ENCODE data around the gene HSFX4.

DNA sequence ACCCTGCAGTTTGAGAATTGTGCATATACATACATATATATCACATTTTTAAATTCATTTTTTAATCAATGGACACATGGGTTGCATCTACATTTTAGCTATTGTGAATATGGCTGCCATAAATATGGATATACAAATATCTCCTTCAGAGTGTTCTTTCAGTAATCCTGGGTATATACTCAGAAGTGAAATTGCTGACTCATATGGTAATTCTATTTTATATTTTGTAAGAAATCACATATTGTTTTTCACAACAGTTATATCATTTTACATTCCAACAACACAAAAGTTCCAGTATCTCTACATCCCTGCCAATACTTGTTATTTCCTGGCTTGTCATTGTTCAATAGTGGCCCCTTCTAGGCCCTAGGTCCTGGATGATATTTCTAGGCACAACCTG, 20.6 kb upstream of the HSFX4 start:
- TF ChIP-seq POLR2AphosphoS5 (IDR thresholded peaks at IDR 0.05) (no peak), POLR2A (IDR thresholded peaks at IDR 0.05; ENCODE audit: low read depth) (no peak), EP300 (IDR thresholded peaks at IDR 0.05) (no peak)
- TF ChIP-seq, protein P1, sequence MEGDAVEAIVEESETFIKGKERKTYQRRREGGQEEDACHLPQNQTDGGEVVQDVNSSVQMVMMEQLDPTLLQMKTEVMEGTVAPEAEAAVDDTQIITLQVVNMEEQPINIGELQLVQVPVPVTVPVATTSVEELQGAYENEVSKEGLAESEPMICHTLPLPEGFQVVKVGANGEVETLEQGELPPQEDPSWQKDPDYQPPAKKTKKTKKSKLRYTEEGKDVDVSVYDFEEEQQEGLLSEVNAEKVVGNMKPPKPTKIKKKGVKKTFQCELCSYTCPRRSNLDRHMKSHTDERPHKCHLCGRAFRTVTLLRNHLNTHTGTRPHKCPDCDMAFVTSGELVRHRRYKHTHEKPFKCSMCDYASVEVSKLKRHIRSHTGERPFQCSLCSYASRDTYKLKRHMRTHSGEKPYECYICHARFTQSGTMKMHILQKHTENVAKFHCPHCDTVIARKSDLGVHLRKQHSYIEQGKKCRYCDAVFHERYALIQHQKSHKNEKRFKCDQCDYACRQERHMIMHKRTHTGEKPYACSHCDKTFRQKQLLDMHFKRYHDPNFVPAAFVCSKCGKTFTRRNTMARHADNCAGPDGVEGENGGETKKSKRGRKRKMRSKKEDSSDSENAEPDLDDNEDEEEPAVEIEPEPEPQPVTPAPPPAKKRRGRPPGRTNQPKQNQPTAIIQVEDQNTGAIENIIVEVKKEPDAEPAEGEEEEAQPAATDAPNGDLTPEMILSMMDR (IDR thresholded peaks at IDR 0.05): no peak

Data from esophagus muscularis mucosa (tissue), 4 donors.